ENCODE data around the gene AKAP12. TPM values are rescaled to one million over a fixed set of nuclear protein-coding genes. Genes with fewer than 3 reads are reported as not detected.

The AKAP12 gene
- total and polyA plus RNA-seq, 12 donors: 5.7 to 43.3 (median 12.2) TPM

GRCh38 chr6:151375833-151376232 lies 136.1 kb downstream of the AKAP12 start:
- Histone ChIP-seq H3K4me3 (no peak overlapping the region), H3K27ac (no peak overlapping the region), H3K9me3 (no peaks in the 10 kb centered on the region), H3K27me3 (no peaks in the 10 kb centered on the region), H3K36me3 (peaks cover 0 to 26% (median 0%) of the 10 kb centered on the region in 9 donors), H3K4me1 (peaks cover 0 to 40% (median 25%) of the 10 kb centered on the region in 9 donors)
- intact Hi-C loops (cut with DNase I): no loop called here
- ATAC-seq (no peak), DNase-seq (no peak)
- WGBS, 2 donors: 94 to 98% methylated on average over 2 of the region's 2 CpGs
- no peak for TF ChIP-seq CTCF (IDR thresholded peaks at IDR 0.05)

- ATAC-seq: no peak
- WGBS, 2 donors: 74 to 87% methylated on average over 1 of the region's 1 CpG
- H3K4me1 ChIP-seq: peaks cover 0 to 44% (median 26%) of the 10 kb centered on the region in 9 donors
- H3K4me3 ChIP-seq: no peak overlapping the region
- no peak for TF ChIP-seq CTCF (IDR thresholded peaks at IDR 0.05)
- intact Hi-C loops (cut with DNase I): no loop called here
- H3K27ac ChIP-seq: no peak overlapping the region
- no peaks in the 10 kb centered on the region for H3K9me3 ChIP-seq
- no peaks in the 10 kb centered on the region for H3K27me3 ChIP-seq
- DNase-seq: no peak
- H3K36me3 ChIP-seq: peaks cover 0 to 20% (median 0%) of the 10 kb centered on the region in 9 donors
Observed at GRCh38 chr6:151376440-151376839, 136.7 kb downstream of the AKAP12 start.

- Histone ChIP-seq H3K27ac (no peak overlapping the region), H3K36me3 (peaks cover 0 to 13% (median 0%) of the 10 kb centered on the region in 9 donors), H3K27me3 (no peaks in the 10 kb centered on the region), H3K4me3 (no peak overlapping the region), H3K9me3 (no peaks in the 10 kb centered on the region), H3K4me1 (peaks cover 0 to 44% (median 26%) of the 10 kb centered on the region in 9 donors)
- TF ChIP-seq CTCF (IDR thresholded peaks at IDR 0.05): no peak
- intact Hi-C loops (cut with DNase I): no loop called here
- WGBS, 2 donors: 83 to 87% methylated on average over 3 of the region's 3 CpGs
- DNase-seq (no peak), ATAC-seq (no peak)
Observed at GRCh38 chr6:151377095-151377494, 137.3 kb downstream of the AKAP12 start.

GRCh38 chr6:151379933-151380847 lies 140.4 kb downstream of the AKAP12 start:
- Histone ChIP-seq H3K27ac (peak overlapping the region in 5 of 10 donors; percentile 4 to 86 (median 22)), H3K9me3 (no peaks in the 10 kb centered on the region), H3K4me1 (peaks cover 0 to 38% (median 13%) of the 10 kb centered on the region in 9 donors), H3K4me3 (peak overlapping the region in 3 of 10 donors; percentile 4 to 36 (median 10)), H3K27me3 (no peaks in the 10 kb centered on the region), H3K36me3 (peaks cover 0 to 9% (median 0%) of the 10 kb centered on the region in 9 donors)
- WGBS, 2 donors: 80 to 81% methylated on average over 14 of the region's 14 CpGs
- intact Hi-C loops (cut with DNase I): no loop called here
- ATAC-seq (peak in 6 of 8 donors; percentile 28 to 61 (median 48)), DNase-seq (no peak)
- TF ChIP-seq CTCF (IDR thresholded peaks at IDR 0.05): no peak

Measured in heart right ventricle (tissue), 16 donors.